ENCODE measurements around the gene MAML3.
A peak's percentile ranks its signal among the peaks of the same experiment; 100 is the strongest.

Gene MAML3

GRCh38 chr4:140019619-140020347 is 134.2 kb downstream of the MAML3 start:
- Histone ChIP-seq H3K4me3 (ENCODE audit: insufficient read depth in 1 of 2, low read depth in 1 of 2, low read length in 2 of 2) (no peak overlapping the region), H3K27ac (ENCODE audit: low read length, poor library complexity, severe bottlenecking) (peak overlapping the region; percentile 55), H3K4me2 (ENCODE audit: low read length, poor library complexity, severe bottlenecking) (no peak overlapping the region), H3K14ac (ENCODE audit: low read length in 2 of 2) (no peak overlapping the region), H3K9ac (ENCODE audit: low read length) (no peak overlapping the region), H2BK120ac (ENCODE audit: low read depth, low read length) (no peak overlapping the region), H3K18ac (ENCODE audit: low read depth in 1 of 2, low read length in 2 of 2) (no peak overlapping the region), H3K4ac (ENCODE audit: low read depth in 1 of 2, low read length in 2 of 2) (no peak overlapping the region), H3K9me3 (ENCODE audit: control insufficient read depth, low read length) (no peaks in the 10 kb centered on the region), H3K27me3 (ENCODE audit: control insufficient read depth in 1 of 2, insufficient read depth in 1 of 2, low read length in 2 of 2) (no peaks in the 10 kb centered on the region), H3K36me3 (ENCODE audit: control insufficient read depth in 1 of 2, insufficient read depth in 2 of 2, low read depth in 1 of 2, low read length in 2 of 2) (no peaks in the 10 kb centered on the region), H2BK15ac (ENCODE audit: low read depth, poor library complexity, severe bottlenecking) (no peak overlapping the region), H3K23ac (ENCODE audit: low read length in 2 of 2) (no peak overlapping the region), H2AFZ (ENCODE audit: low read depth, low read length) (no peak overlapping the region), H2AK5ac (ENCODE audit: low read length, severe bottlenecking) (no peak overlapping the region), H3K4me1 (ENCODE audit: control insufficient read depth, insufficient read depth, low read depth, low read length) (peaks cover 2% of the 10 kb centered on the region), H3K79me1 (replicated peaks; ENCODE audit: low read length, poor library complexity, severe bottlenecking) (peaks cover 5% of the 10 kb centered on the region), H4K8ac (ENCODE audit: low read length) (no peak overlapping the region), H2BK12ac (ENCODE audit: low read length in 2 of 2) (no peak overlapping the region), H2BK5ac (ENCODE audit: low read depth, low read length, poor library complexity, severe bottlenecking) (no peak overlapping the region), H4K91ac (ENCODE audit: low read length) (no peak overlapping the region)
- no peak for DNase-seq
- 98% methylated on average over 2 of the region's 3 CpGs for WGBS

- Histone ChIP-seq H4K91ac (ENCODE audit: low read length) (no peak overlapping the region), H2BK15ac (ENCODE audit: low read depth, poor library complexity, severe bottlenecking) (no peak overlapping the region), H2BK5ac (ENCODE audit: low read depth, low read length, poor library complexity, severe bottlenecking) (no peak overlapping the region), H3K4me3 (ENCODE audit: insufficient read depth in 1 of 2, low read depth in 1 of 2, low read length in 2 of 2) (no peak overlapping the region), H3K9me3 (ENCODE audit: control insufficient read depth, low read length) (no peaks in the 10 kb centered on the region), H2AFZ (ENCODE audit: low read depth, low read length) (no peak overlapping the region), H2BK120ac (ENCODE audit: low read depth, low read length) (no peak overlapping the region), H2BK12ac (ENCODE audit: low read length in 2 of 2) (no peak overlapping the region), H3K79me1 (replicated peaks; ENCODE audit: low read length, poor library complexity, severe bottlenecking) (peaks cover 2% of the 10 kb centered on the region), H4K8ac (ENCODE audit: low read length) (no peak overlapping the region), H3K18ac (ENCODE audit: low read depth in 1 of 2, low read length in 2 of 2) (no peak overlapping the region), H3K14ac (ENCODE audit: low read length in 2 of 2) (no peak overlapping the region), H3K4ac (ENCODE audit: low read depth in 1 of 2, low read length in 2 of 2) (no peak overlapping the region), H3K4me2 (ENCODE audit: low read length, poor library complexity, severe bottlenecking) (no peak overlapping the region), H3K23ac (ENCODE audit: low read length in 2 of 2) (no peak overlapping the region), H3K4me1 (ENCODE audit: control insufficient read depth, insufficient read depth, low read depth, low read length) (peaks cover 2% of the 10 kb centered on the region), H3K9ac (ENCODE audit: low read length) (no peak overlapping the region), H3K36me3 (ENCODE audit: control insufficient read depth in 1 of 2, insufficient read depth in 2 of 2, low read depth in 1 of 2, low read length in 2 of 2) (no peaks in the 10 kb centered on the region), H3K27ac (ENCODE audit: low read length, poor library complexity, severe bottlenecking) (peak overlapping the region; percentile 55), H2AK5ac (ENCODE audit: low read length, severe bottlenecking) (no peak overlapping the region), H3K27me3 (ENCODE audit: control insufficient read depth in 1 of 2, insufficient read depth in 1 of 2, low read length in 2 of 2) (no peaks in the 10 kb centered on the region)
- WGBS: 74% methylated on average over 2 of the region's 3 CpGs
- peak; percentile 42 for DNase-seq
These were observed 134.9 kb downstream of the MAML3 start for GRCh38 chr4:140018931-140019618.

- no peaks in the 10 kb centered on the region for H3K9me3 ChIP-seq (ENCODE audit: control insufficient read depth, low read length)
- DNase-seq: no peak
These were observed 139.7 kb downstream of the MAML3 start for GRCh38 chr4:140014284-140014683.

GRCh38 chr4:140012688-140013486 is 141.1 kb downstream of the MAML3 start:
- H3K79me1 ChIP-seq (replicated peaks; ENCODE audit: low read length, poor library complexity, severe bottlenecking): peaks cover 2% of the 10 kb centered on the region
- 58% methylated on average over 7 of the region's 11 CpGs for WGBS
- no peak overlapping the region for H2BK120ac ChIP-seq (ENCODE audit: low read depth, low read length)
- no peaks in the 10 kb centered on the region for H3K9me3 ChIP-seq (ENCODE audit: control insufficient read depth, low read length)
- peak overlapping the region; percentile 21 for H3K4me2 ChIP-seq (ENCODE audit: low read length, poor library complexity, severe bottlenecking)
- no peak overlapping the region for H2BK5ac ChIP-seq (ENCODE audit: low read depth, low read length, poor library complexity, severe bottlenecking)
- H3K18ac ChIP-seq (ENCODE audit: low read depth in 1 of 2, low read length in 2 of 2): no peak overlapping the region
- H4K8ac ChIP-seq (ENCODE audit: low read length): no peak overlapping the region
- no peak overlapping the region for H3K4ac ChIP-seq (ENCODE audit: low read depth in 1 of 2, low read length in 2 of 2)
- H4K91ac ChIP-seq (ENCODE audit: low read length): no peak overlapping the region
- DNase-seq: peak; percentile 85
- H3K27ac ChIP-seq (ENCODE audit: low read length, poor library complexity, severe bottlenecking): no peak overlapping the region
- H2BK12ac ChIP-seq (ENCODE audit: low read length in 2 of 2): peak overlapping the region in 1 of 2 experiments; percentile 37
- no peaks in the 10 kb centered on the region for H3K27me3 ChIP-seq (ENCODE audit: control insufficient read depth in 1 of 2, insufficient read depth in 1 of 2, low read length in 2 of 2)
- no peaks in the 10 kb centered on the region for H3K36me3 ChIP-seq (ENCODE audit: control insufficient read depth in 1 of 2, insufficient read depth in 2 of 2, low read depth in 1 of 2, low read length in 2 of 2)
- no peak overlapping the region for H2BK15ac ChIP-seq (ENCODE audit: low read depth, poor library complexity, severe bottlenecking)
- H3K4me1 ChIP-seq (ENCODE audit: control insufficient read depth, insufficient read depth, low read depth, low read length): peaks cover 2% of the 10 kb centered on the region
- H3K9ac ChIP-seq (ENCODE audit: low read length): no peak overlapping the region
- H3K23ac ChIP-seq (ENCODE audit: low read length in 2 of 2): no peak overlapping the region
- H2AK5ac ChIP-seq (ENCODE audit: low read length, severe bottlenecking): no peak overlapping the region
- H2AFZ ChIP-seq (ENCODE audit: low read depth, low read length): no peak overlapping the region
- H3K14ac ChIP-seq (ENCODE audit: low read length in 2 of 2): no peak overlapping the region
- no peak overlapping the region for H3K4me3 ChIP-seq (ENCODE audit: insufficient read depth in 1 of 2, low read depth in 1 of 2, low read length in 2 of 2)

More at GRCh38 chr4:140014284-140014683, 139.7 kb downstream of the MAML3 start:
- Histone ChIP-seq H2AK5ac (ENCODE audit: low read length, severe bottlenecking) (no peak overlapping the region), H3K23ac (ENCODE audit: low read length in 2 of 2) (no peak overlapping the region), H3K27ac (ENCODE audit: low read length, poor library complexity, severe bottlenecking) (no peak overlapping the region), H3K4me3 (ENCODE audit: insufficient read depth in 1 of 2, low read depth in 1 of 2, low read length in 2 of 2) (no peak overlapping the region), H3K4me1 (ENCODE audit: control insufficient read depth, insufficient read depth, low read depth, low read length) (peaks cover 2% of the 10 kb centered on the region), H2AFZ (ENCODE audit: low read depth, low read length) (no peak overlapping the region), H3K4ac (ENCODE audit: low read depth in 1 of 2, low read length in 2 of 2) (no peak overlapping the region), H2BK15ac (ENCODE audit: low read depth, poor library complexity, severe bottlenecking) (no peak overlapping the region), H3K79me1 (replicated peaks; ENCODE audit: low read length, poor library complexity, severe bottlenecking) (peaks cover 2% of the 10 kb centered on the region), H2BK12ac (ENCODE audit: low read length in 2 of 2) (no peak overlapping the region), H3K14ac (ENCODE audit: low read length in 2 of 2) (no peak overlapping the region), H2BK5ac (ENCODE audit: low read depth, low read length, poor library complexity, severe bottlenecking) (no peak overlapping the region), H4K91ac (ENCODE audit: low read length) (no peak overlapping the region), H3K9ac (ENCODE audit: low read length) (no peak overlapping the region), H2BK120ac (ENCODE audit: low read depth, low read length) (no peak overlapping the region), H3K36me3 (ENCODE audit: control insufficient read depth in 1 of 2, insufficient read depth in 2 of 2, low read depth in 1 of 2, low read length in 2 of 2) (no peaks in the 10 kb centered on the region), H3K27me3 (ENCODE audit: control insufficient read depth in 1 of 2, insufficient read depth in 1 of 2, low read length in 2 of 2) (no peaks in the 10 kb centered on the region), H3K18ac (ENCODE audit: low read depth in 1 of 2, low read length in 2 of 2) (no peak overlapping the region), H3K4me2 (ENCODE audit: low read length, poor library complexity, severe bottlenecking) (no peak overlapping the region), H4K8ac (ENCODE audit: low read length) (no peak overlapping the region)
- WGBS: 90% methylated on average over 4 of the region's 5 CpGs

Measured in mesenchymal stem cell (in vitro differentiated cells and primary cell).